MM.1S (cell line): Measurements from ENCODE around the gene LCE2A.

Source experiments
- DNase-seq: peaks from one replicate; pipeline ENCODE4 v3.0.0-alpha.2; 2015
- H2AFZ ChIP-seq: fragments of 300-600 bp; sonication (generic); 2 replicates; pipeline ENCODE4 v1.6.0; 2016; ENCODE audit warnings: antibody characterized with exemption, low read length
- H3F3A ChIP-seq: fragments of 300-600 bp; sonication (generic); 2 replicates; pipeline ENCODE4 v1.6.1; 2016; ENCODE audit warnings: mild to moderate bottlenecking, antibody characterized with exemption, low read length, moderate library complexity, mixed read lengths; ENCODE audit not compliant: insufficient read depth
- H3K27ac ChIP-seq: fragments of 300-600 bp; sonication (generic); 2 replicates; pipeline ENCODE4 v1.5.1; 2016; ENCODE audit warnings: mild to moderate bottlenecking, low read length
- H3K27me3 ChIP-seq: fragments of 300-600 bp; sonication (generic); replicated peaks from 2 replicates; pipeline ENCODE4 v1.6.0; 2016; ENCODE audit warnings: low read length; ENCODE audit not compliant: insufficient read depth
- H3K36me3 ChIP-seq: fragments of 300-600 bp; sonication (generic); replicated peaks from 2 replicates; pipeline ENCODE4 v1.6.1; 2016; ENCODE audit warnings: mild to moderate bottlenecking, low read length, mixed read lengths; ENCODE audit not compliant: insufficient read depth
- H3K4me1 ChIP-seq: fragments of 300-600 bp; sonication (generic); 2 replicates; pipeline ENCODE4 v1.6.1; 2016; ENCODE audit warnings: low read length, mixed read lengths
- H3K4me2 ChIP-seq: fragments of 300-600 bp; sonication (generic); 2 replicates; pipeline ENCODE4 v1.6.0; 2016; ENCODE audit warnings: low read depth, low read length
- H3K4me3 ChIP-seq: fragments of 300-600 bp; sonication (generic); 2 replicates; pipeline ENCODE4 v1.5.1; 2016; ENCODE audit warnings: low read length, mixed read lengths
- H3K79me2 ChIP-seq: fragments of 300-600 bp; sonication (generic); 2 replicates; pipeline ENCODE4 v1.6.1; 2016; ENCODE audit warnings: mixed run types, low read length, mixed read lengths
- H3K9ac ChIP-seq: fragments of 300-600 bp; sonication (generic); 2 replicates; pipeline ENCODE4 v1.6.1; 2016; ENCODE audit warnings: low read length, mixed read lengths
- H3K9me2 ChIP-seq: fragments of 300-600 bp; sonication (generic); replicated peaks from 2 replicates; pipeline ENCODE4 v1.6.1; 2016; ENCODE audit warnings: mild to moderate bottlenecking, low read length, mixed read lengths; ENCODE audit not compliant: insufficient read depth
- H3K9me3 ChIP-seq: fragments of 300-600 bp; sonication (generic); replicated peaks from 2 replicates; pipeline ENCODE4 v1.6.1; 2016; ENCODE audit warnings: mild to moderate bottlenecking, low read length, mixed read lengths; ENCODE audit not compliant: insufficient read depth
- H4K20me1 ChIP-seq: fragments of 300-600 bp; sonication (generic); 2 replicates; pipeline ENCODE4 v1.6.1; 2016; ENCODE audit warnings: mild to moderate bottlenecking, low read length, moderate library complexity, mixed read lengths; ENCODE audit not compliant: insufficient read depth
- CTCF ChIP-seq: fragments of 300-600 bp; sonication (generic); IDR thresholded peaks from 2 replicates; pipeline ENCODE4 v1.5.1; 2016; ENCODE audit warnings: antibody characterized with exemption, low read length, mixed read lengths
- EZH2 ChIP-seq: fragments of 300-600 bp; sonication (generic); optimal IDR thresholded peaks from 2 replicates; pipeline ENCODE3; 2017; ENCODE audit warnings: low read depth, mild to moderate bottlenecking, antibody characterized with exemption, low read length, mixed read lengths
- EZH2phosphoT487 ChIP-seq: fragments of 300-600 bp; sonication (generic); IDR thresholded peaks from 2 replicates; pipeline ENCODE4 v1.6.1; 2018; ENCODE audit warnings: antibody characterized with exemption, low read length

LCE2A gene

DNA sequence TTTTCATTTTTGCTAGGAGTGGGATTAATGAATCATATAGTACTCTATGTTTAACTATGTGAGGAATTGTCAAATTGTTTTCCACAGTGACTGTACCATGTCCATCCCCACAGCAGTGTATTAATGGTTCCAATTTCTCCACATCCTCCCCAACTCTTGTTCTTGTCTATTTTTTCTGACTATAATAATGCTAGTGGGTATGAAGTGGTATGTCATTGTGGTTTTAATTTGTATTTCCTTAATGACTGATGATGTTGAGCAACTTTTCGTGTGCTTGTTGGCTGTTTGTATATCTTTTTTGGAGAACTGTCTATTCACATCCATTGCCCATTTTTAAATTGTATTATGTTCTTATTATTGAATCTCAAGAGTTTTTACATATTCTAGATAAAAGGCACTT is 49.7 kb downstream of the LCE2A start:
- Histone ChIP-seq H3K4me3 (no peak overlapping the region), H3K4me1 (no peaks in the 10 kb centered on the region), H3K27ac (no peak overlapping the region), H3K9me2 (no peaks in the 10 kb centered on the region), H3K27me3 (no peaks in the 10 kb centered on the region), H2AFZ (no peak overlapping the region), H3K36me3 (no peaks in the 10 kb centered on the region), H3F3A (no peaks in the 10 kb centered on the region), H3K9ac (no peak overlapping the region), H3K79me2 (no peaks in the 10 kb centered on the region), H3K9me3 (no peaks in the 10 kb centered on the region), H4K20me1 (no peaks in the 10 kb centered on the region), H3K4me2 (no peak overlapping the region)
- DNase-seq: no peak
- TF ChIP-seq CTCF (no peak), EZH2 (no peak), EZH2phosphoT487 (no peak)
